ENCODE results near the gene SLC7A1.

SLC7A1 gene

DNA sequence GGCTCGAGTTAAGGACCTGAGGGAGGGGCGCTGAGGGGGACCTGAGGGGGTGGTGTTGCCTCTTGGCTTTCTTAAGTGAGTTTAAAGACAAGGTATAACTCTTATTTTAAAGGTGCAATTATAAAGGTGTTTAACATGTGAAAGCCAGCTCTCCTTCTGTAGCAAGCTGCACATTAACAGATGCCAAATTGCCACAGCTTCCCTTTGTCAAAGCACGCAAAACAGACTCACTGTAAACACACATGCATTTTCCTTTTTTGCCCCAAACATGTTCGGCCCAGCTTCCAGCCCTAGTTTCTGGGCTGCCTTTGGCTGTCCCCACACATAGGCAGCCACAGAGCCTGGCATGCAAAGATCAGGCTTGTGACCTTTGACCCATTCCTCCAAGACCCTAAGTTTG, 111.9 kb downstream of the SLC7A1 start:
- DNase-seq, result no peak

DNA sequence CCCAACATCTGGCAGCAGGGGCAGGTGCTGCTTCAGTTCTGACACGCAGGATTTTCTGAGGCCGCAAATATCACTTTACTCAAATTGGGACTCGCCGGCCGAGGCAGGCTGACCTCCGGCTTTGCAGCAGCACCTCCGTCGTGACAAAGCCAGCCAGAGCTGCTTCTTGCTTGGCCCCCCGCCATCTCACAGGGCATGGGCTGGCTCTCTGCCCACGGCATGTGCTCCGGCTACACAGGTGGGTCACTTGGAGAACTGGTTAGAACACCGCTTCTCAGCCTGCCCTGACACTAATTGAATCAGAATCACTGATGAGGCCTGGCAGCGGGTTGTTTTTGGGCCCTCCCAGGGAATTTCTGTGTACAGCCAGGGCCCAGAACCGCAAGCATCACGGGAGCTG, 112.3 kb downstream of the SLC7A1 start:
- no peak for DNase-seq

DNA sequence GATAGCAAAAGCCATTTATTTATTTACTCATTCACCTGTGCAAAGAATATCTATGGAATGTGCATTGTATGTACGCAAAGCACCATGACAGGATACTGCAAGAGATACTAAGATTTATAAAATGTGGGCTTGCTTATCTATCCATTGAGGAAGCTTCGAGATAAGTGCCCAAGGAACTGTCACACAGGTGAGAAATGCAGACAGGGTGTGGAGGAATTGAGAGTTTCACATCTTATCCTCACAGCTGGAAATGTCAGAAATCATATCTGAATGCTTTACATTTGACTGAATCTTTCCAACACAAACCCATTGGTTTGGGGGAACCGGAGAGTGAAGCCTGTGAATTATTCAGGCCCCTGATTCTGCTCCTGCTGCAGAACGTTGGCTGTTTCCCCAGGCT, 113.0 kb downstream of the SLC7A1 start:
- DNase-seq, result no peak

DNA sequence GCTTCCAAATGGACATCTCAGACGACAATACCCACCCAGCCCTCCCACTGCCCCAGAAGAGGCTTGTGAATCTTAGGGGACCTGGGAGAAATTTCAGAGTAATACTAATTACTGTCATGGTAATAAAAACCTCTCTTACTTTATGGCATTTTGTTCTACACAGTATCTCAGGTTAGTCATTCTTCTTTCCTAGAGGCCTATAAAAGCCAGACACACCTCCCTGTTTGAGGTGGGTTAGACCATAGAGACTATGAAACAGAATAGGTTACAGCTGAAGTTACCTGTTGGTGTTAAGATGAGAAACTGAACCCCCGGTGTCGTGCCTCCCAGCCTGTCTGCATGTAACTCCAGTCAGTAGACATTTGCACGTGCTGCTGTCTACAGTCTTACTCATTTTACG, 113.9 kb downstream of the SLC7A1 start:
- DNase-seq, result no peak

DNA sequence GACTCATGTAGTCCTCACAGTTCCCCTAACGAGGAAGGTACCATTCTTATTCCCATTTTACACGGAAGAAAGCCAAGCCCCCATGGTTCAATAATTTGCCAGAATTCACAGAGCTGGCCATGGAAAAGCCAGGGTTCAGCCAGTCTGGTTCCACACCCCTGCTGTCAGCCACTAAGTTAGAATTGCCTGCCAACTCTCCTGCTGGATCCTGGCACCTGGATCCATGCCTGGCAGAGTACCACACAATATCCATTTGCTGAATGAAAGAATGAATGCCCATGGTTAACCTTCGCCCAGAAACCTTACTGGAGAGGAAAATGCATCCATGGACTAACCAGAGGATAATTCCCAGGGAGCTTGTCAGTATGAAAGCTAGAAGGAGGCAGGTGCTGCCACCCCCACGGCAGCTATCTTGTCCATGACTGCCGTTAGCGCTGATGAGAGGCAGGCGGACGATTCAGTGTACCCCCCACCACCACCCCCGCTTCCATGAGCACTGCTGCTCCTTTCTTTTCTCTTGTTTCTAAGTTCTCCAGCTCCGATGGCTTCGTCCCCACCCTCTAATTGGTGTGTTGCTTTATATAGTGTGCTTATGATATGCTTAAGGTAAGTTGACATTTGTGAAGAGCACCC, 114.5 kb downstream of the SLC7A1 start:
- DNase-seq, result peak; percentile 7

DNA sequence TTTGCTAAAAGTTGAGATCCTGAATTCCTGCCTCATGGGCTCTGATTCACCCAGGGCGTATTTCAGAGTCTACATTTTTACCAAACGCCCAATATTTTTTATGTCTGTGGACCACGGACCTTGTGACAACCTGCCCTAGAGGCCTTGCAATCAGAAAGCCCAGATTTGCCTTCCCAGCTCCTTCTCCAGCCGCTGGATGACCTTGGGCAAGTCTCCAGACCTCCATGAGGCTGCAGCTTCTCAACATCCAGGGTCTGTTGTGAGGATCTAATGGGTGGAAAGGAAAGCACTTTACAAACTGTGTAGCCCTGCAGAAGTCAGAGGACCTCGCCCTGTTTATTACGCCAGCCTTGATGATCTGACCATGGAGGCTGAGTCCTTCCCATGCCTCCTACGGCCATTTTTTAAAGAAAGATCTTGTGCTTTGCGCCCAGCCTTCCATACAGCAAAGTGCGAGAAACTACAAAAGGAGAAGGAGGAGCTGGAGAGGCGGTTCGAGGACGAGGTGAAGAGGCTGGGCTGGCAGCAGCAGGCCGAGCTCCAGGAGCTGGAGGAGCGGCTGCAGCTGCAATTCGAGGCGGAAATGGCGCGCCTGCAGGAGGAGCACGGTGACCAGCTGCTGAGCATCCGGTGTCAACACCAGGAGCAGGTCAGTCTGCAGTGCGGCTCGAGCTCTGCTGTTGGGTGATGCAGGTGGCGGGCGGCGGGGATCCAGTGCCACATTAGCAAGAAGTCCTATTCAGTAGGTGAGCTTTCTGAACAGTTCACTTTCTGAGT, 115.6 kb downstream of the SLC7A1 start:
- DNase-seq, result peak; percentile 81

DNA sequence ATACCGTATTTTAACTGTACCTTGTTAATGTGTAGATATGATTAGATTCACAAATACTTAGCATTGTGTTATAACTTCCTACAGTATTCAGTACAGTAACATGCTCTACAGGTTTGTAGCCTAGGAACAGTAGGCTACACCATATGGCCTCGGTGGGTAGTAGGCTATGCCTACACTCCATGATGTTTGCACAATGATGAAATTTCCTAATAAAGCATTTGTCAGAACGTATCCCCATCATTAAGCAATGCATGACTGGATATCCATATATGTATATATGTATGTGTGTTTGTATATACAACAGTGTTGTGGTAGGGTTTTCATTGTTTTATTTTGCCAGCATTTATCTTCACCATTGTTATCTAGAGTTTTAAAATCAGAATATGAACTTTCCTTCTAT, 119.4 kb downstream of the SLC7A1 start:
- no peak for DNase-seq

DNA sequence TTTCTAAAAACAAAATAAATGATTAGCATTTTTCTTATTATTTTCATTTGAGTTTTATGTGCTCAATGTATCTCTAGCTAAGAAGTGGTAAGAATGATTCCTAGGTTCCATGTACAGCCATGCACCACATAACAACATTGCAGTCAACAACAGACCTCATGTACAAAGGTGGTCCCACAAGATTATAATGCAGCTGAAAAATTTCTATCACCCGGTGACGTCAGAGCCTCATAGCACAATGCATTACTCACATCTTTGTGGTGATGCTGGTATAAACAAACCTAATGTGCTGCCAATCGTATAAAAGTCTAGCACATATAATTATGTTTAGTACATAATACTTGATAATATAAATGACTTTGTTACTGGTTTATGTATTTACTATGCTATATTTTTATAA, 120.5 kb downstream of the SLC7A1 start:
- no peak for DNase-seq

DNA sequence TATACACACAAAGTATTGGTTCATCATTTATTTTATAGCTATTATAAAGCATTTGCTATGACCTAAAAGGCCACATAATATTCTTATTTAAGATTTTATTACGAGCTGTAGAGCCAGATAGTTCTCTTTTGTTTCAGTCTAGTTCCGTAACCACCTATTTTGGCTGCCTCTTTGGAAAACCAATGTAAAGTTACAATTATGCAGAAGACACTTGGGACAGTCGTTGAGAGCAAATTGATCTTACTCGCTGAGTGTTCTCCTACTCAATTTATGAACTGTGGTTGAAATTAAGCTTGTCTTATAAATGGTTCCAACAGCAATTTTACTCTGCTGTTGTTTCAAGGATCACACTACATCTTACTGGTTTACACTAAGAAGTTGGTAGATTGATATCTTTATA, 122.3 kb downstream of the SLC7A1 start:
- DNase-seq, result no peak

DNA sequence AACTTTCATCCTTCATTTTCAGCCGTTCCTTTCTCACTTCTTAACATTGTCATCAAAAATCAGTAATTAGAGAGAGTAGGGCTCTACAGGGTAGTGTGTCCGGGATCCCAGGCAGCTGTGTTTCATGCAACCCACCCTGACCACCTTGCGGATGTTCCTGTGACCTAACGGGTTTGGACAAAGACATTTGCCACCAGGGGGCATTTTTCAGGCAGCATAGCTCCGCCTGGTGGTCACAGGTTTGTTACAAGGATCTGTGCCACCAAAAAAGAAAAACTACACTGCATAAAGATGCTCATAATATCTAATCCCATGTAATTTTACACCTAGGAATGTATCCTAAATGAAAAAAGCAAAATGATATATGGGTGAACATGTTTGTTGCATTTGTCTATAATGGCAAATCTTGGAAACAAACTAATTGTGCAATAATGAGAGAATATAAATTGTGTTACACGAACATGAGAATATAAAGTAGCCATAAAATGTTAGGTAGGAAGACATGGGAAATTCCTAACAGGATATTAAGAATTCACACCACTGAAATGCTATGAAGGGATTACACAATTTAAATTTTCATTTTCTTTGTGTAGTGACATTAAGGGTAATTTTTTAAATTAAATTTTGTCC, 123.0 kb downstream of the SLC7A1 start:
- DNase-seq, result no peak

DNA sequence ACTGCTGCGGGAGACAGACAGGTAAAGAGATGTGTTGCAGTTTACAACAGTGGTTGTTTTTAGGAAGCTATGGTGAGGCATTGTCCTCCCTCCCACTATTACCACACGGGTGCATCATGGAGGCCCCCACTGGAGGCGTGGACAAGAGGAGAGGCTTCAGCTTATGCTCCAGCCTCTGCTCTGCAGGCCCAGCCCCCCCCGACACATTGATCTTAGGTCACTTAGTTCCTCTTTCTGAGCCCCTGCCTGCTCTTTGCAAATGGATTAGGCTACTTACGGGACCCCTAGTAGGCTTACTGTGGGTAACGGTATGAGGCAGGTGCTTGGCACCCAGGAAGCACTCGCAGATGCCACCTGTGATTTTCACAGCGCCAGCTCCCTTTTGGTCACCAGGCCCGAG, 123.9 kb downstream of the SLC7A1 start:
- no peak for DNase-seq

DNA sequence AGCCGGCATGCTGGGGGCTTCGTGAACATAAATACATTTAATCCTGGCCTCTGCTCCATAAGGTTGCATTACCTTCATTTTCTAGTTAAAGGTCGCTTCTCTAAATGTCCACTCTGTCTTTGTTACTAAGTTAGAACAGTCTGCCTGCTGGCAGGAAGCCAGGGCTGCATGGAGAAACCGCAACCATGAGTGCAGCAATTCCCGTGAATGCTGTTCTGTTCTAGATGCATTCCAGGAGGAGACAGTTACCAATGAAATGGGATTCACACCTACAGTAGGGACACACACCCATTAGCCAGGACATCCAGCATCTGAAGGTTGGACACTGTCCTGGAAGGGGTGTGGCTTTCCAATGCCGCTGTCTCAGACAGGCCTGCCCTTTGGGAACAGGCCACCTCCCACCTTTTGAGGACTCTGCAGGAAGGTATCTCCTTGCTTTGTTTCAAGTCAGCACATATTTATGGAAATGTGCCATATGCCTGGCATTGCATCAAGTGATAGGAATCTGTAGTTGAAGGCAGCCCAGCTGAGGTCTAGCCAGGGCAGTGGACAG, 129.7 kb downstream of the SLC7A1 start:
- DNase-seq, result no peak

DNA sequence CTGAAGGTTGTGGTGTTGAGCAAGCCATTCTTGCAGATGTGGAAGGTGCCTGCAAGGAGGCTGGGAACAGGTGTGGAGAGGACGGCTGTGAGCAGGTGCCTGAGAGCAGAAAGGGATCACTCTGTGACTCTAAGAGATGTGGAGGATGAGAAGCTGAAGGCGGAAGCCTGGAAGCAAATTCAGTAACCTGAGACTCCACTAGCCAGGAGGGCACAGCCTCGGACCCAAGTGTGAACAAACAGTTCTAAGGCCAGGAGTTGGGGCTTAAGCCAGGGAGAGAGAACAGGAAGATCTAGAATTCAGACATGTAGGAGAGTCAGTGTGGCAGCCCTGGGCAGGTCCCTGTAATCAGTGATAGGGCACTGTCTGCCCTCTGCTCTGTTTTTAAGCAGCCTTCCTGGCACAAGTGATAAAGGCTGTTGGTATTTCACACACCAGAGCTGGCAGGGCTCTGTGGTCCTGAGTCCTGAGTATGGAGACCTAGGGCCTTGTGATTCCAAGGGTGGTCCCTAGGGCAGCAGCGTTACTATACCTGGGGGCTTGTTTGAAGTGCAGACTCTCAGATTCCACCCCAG, 131.3 kb downstream of the SLC7A1 start:
- DNase-seq, result no peak

DNA sequence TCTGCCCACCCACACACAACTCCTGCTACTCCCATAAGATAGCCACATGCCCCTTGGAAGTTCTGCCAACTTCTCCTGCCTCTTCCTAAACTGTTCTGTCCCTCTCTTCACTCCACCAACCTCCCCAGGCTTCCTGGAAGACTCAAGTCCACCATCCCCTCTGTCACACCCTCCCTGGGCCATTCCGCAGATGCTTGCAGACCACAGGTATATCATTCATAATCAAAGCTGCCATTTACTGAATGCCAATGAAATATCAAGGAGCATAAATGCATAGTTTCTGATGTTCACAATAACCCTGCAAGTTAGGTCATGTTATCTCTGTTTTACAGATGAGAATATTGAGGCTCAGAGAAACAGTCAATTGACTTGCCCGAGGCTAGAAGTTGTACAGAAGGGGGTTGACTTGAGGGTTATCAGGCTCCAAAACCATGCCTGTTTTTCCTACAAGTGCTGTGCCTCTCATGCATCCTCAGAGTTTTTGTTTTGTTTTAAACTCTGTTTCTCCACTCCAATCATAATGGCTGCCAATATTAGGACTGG, 135.6 kb downstream of the SLC7A1 start:
- DNase-seq, result no peak

Measured in NCI-H510A (cell line).